ENCODE measurements around the gene WAC.

GRCh38 chr10:28632584-28632945, 99.6 kb downstream of the WAC start:
- TF ChIP-seq CTCF (IDR thresholded peaks at IDR 0.05) (no peak), POLR2A (IDR thresholded peaks at IDR 0.05) (no peak)
